ENCODE results near the gene BTBD16. TPM values are rescaled to one million over a fixed set of nuclear protein-coding genes. Genes with fewer than 3 reads are reported as not detected.

Gene BTBD16
- total RNA-seq, 1 experiment from 2014 or later = not detected

- ATAC-seq (no peak), DNase-seq (ENCODE audit: low spot score) (no peak)
- Mint-ChIP-seq H3K27ac (no peak overlapping the region), H3K9me3 (peaks cover 48% of the 10 kb centered on the region), H3K27me3 (ENCODE audit: low read depth) (peaks cover 36% of the 10 kb centered on the region), H3K4me3 (no peak overlapping the region), H3K4me1 (peaks cover 21% of the 10 kb centered on the region), H3K36me3 (peaks cover 29% of the 10 kb centered on the region)
- TF ChIP-seq ZNF138 (CRISPR knock-in tag; conservative IDR thresholded peaks at IDR 0.05) (no peak), ZNF232 (CRISPR knock-in tag; IDR thresholded peaks at IDR 0.05) (no peak), ESRRA (CRISPR knock-in tag; IDR thresholded peaks at IDR 0.05; ENCODE audit: borderline replicate concordance) (no peak), ZNF512 (CRISPR knock-in tag; IDR thresholded peaks at IDR 0.05; ENCODE audit: borderline replicate concordance) (no peak), NR3C1 (CRISPR knock-in tag; conservative IDR thresholded peaks at IDR 0.05; ENCODE audit: low read depth) (no peak), ZNF281 (CRISPR knock-in tag; IDR thresholded peaks at IDR 0.05) (no peak), ZNF317 (CRISPR knock-in tag; IDR thresholded peaks at IDR 0.05; ENCODE audit: borderline replicate concordance, low read depth) (no peak), ETV6 (CRISPR knock-in tag; IDR thresholded peaks at IDR 0.05) (no peak), FOXK1 (CRISPR knock-in tag; IDR thresholded peaks at IDR 0.05) (no peak), FOXP1 (CRISPR knock-in tag; IDR thresholded peaks at IDR 0.05; ENCODE audit: borderline replicate concordance) (no peak), KAT7 (CRISPR knock-in tag; IDR thresholded peaks at IDR 0.05; ENCODE audit: borderline replicate concordance) (no peak), E2F1 (CRISPR knock-in tag; IDR thresholded peaks at IDR 0.05) (no peak), ATF3 (CRISPR knock-in tag; conservative IDR thresholded peaks at IDR 0.05) (no peak), TP53 (CRISPR knock-in tag; IDR thresholded peaks at IDR 0.05) (no peak), RORB (CRISPR knock-in tag; IDR thresholded peaks at IDR 0.05) (no peak), CREM (CRISPR knock-in tag; IDR thresholded peaks at IDR 0.05) (no peak), ZNF532 (CRISPR knock-in tag; IDR thresholded peaks at IDR 0.05; ENCODE audit: borderline replicate concordance) (no peak), ZNF121 (CRISPR knock-in tag; IDR thresholded peaks at IDR 0.05) (no peak), NFE2L1 (CRISPR knock-in tag; IDR thresholded peaks at IDR 0.05) (no peak), IRF1 (CRISPR knock-in tag; IDR thresholded peaks at IDR 0.05) (no peak)
- ChIA-PET CTCF (no interaction called here), POLR2A (no interaction called here)
These were observed 77.9 kb downstream of the BTBD16 start for GRCh38 chr10:122348935-122349361.
